Choroid plexus epithelial cell (primary cell): Measurements from ENCODE around the gene G6PC1.

Experiments used
- DNase-seq: peaks from one replicate; pipeline ENCODE4 v3.0.0-alpha.2; 2010; ENCODE audit warnings: low read depth
- H3K4me3 ChIP-seq: 2 replicates; pipeline ENCODE4 v1.5.1; 2011; ENCODE audit warnings: low read depth, mild to moderate bottlenecking, control low read depth, low read length, moderate library complexity
- CTCF ChIP-seq: conservative IDR thresholded peaks from 2 replicates; pipeline ENCODE4 v1.5.1; 2011; ENCODE audit warnings: low read depth, mild to moderate bottlenecking, control low read depth, inconsistent platforms, low read length, moderate library complexity

The G6PC1 gene

GRCh38 chr17:42886283-42887176, 14.1 kb upstream of the G6PC1 start:
- TF ChIP-seq CTCF = no peak
- no peak for DNase-seq
- no peak overlapping the region for H3K4me3 ChIP-seq

GRCh38 chr17:42889809-42890208, 10.8 kb upstream of the G6PC1 start:
- no peak for TF ChIP-seq CTCF
- no peak overlapping the region for H3K4me3 ChIP-seq

GRCh38 chr17:42891539-42892152, 9.0 kb upstream of the G6PC1 start:
- no peak for TF ChIP-seq CTCF
- H3K4me3 ChIP-seq = no peak overlapping the region
- DNase-seq = peak; percentile 48

More at GRCh38 chr17:42889809-42890208, 10.8 kb upstream of the G6PC1 start:
- DNase-seq = no peak

- TF ChIP-seq CTCF = no peak
- no peak overlapping the region for H3K4me3 ChIP-seq
- DNase-seq = no peak
Observed at GRCh38 chr17:42893359-42893758, 7.2 kb upstream of the G6PC1 start.

GRCh38 chr17:42894283-42895184, 6.1 kb upstream of the G6PC1 start:
- H3K4me3 ChIP-seq = no peak overlapping the region
- no peak for TF ChIP-seq CTCF
- no peak for DNase-seq

- DNase-seq = peak; percentile 69
- TF ChIP-seq CTCF = no peak
- H3K4me3 ChIP-seq = no peak overlapping the region
Observed at GRCh38 chr17:42895185-42895555, 5.4 kb upstream of the G6PC1 start.
